NCI-H2196 treated with DMSO at 0.1 percent for 48 hours (cell line): ENCODE results near the gene SUN1.
A peak's percentile ranks its signal among the peaks of the same experiment; 100 is the strongest.
"Not testable (repeated sequence)": the region's sequence is repeated elsewhere in the genome, so short reads cannot be mapped to it uniquely, and the experiment has no call there.

Source experiments
- DNase-seq: peaks from one replicate; lab custom pipeline; 2025; ENCODE audit not compliant: unreplicated experiment; lab: John Stamatoyannopoulos, UW

Gene SUN1

DNA sequence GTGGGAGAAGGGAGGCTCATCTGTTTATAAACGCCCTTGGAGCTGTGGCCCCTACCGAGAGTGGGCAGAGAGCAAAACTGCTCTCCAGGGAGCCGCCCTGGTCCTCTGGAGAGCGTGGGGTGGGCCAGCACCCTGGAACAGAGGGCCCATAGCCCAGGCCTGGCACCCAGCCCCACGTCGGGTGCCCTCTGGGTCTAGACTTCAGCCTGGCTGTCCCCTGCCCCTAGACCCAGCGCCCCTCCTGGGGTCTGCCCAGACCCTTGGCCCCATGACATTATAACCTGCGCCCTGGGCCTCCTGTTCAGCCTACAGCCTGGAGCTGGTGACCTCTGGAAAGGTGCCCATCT is 68.7 kb downstream of the SUN1 start:
- no peak for DNase-seq

DNA sequence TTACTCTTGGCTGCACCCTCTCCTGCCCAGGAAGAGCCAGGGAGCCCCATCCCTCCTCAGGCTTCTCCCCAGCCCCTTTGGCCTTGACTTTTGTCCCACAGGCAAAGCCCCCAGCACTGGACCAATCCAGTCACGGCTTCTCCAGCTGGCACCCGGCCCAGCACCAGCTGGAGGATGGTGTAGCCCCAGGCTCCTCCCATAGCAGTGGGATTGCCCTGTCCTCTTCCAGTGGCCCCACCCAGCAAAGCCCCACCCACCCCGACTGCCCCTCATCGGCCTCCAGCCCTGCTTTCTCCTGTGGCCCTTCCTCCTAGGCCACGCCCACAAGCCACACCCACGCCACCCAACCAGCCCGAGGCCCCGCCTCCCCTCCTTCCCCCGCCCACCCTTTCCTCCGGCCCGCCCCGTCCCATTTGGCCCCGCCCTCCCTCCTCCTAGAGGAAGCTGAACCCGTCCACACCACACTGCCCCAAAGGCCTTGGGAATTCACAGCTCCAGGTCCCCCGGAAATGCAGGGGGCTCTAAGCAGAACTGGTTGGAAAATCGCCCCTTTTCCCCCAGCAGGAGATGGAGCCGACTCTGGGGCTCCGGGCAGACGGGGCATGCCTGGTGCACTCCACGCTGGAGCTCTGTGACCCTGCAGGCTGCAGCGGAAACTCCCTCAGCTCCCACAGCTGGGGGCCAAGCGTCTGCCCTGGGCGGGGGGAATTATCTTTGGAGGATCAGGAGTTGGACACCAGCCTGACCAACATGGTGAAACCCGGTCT is 69.3 kb downstream of the SUN1 start:
- DNase-seq: peak; percentile 82

DNA sequence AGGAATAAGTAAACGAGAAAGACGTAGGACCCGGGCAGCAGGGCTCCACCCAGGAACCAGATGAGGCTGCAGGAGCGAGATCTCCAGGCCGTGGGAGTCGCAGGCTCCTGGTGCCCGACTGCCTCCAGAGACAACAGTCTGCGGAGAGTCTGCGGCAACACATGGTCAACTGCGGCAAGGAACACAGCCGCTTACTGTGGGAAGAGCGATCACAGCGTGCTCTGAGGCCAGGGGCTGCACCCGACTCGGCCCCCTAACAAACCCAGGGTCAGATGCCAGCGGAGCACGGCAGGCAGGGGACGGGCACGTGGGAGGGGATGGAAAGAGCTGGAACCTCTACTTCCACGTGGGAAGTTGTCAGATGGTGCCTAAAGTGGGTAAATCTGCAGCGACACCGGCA is 70.7 kb downstream of the SUN1 start:
- no peak for DNase-seq

DNA sequence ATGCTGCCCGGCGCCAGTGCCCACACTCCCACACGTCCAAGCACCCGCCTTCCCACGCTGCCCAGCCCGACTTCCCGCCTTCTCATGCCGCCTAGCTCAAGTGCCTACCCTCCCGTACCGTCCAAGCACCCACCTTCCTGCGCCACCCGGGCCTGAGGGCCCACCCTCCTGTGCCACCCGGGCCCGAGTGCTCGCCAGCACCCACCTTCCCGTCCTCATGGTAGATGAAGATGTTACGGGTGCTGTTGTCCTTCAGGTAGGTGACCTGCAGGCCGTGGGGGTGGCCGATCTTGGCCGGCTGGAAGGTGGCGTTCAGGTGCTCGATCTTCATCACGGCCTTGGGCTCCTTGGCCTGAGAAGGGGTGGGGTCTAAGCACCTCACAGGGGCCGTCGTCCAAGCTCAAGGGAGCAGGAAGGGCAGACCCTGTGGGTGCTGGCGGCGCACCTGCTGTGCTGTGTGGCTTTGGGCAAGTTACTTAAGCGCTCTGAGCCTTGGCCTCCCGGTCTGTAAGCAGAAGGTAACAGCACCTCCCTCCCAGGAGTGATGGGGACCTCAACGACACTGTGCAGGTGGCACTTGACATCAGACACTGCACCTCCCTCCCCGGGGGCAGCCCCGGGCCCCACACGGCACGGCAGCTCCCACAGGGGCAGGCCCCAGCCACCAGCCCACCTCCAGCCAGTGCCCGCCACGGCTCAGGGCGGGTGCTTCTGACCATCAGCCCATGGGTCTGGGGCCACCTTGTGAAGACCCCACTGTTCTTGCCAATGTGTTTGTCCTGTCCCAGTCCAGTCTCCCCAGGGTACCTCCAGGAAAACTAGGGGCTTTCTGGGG is 71.9 kb downstream of the SUN1 start:
- no peak for DNase-seq

DNA sequence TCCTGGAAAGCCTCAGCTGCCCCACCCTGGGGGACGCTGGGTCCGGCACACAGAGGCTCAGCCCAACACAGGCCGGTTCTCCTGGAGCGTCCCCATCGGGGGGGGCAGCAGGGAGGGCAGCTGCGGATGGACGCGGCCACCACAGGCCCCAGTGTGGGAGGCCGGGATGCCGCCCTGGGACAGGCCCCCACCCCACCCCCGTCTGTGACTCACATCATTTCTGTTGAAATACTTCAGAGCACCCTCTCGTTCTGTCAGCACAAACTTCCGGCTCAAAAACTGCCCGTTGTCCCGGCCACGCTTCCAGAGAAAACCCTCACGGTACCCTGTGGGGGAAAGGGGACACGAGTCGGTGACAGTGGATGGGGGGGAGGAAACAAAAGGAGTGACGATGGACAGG is 72.6 kb downstream of the SUN1 start:
- DNase-seq: no peak

DNA sequence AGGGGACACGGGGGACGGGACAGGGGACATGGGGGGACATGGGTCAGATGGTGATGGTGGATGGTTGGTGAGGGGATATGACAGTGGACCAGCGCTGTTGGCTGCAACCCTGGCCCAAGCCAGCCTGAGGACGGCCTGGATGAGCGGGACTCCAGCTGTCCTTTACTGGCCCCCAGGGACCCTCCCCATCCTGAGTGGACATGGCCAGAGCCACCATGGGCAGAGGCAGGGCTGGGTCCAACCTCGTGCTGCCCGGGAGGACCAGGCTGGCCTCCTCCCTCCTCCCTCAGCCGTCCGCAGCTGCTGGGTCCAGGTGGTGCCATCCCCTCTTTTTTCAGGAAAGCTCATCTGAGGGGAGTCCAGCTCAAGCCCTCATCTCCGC is 74.5 kb downstream of the SUN1 start:
- no peak for DNase-seq

DNA sequence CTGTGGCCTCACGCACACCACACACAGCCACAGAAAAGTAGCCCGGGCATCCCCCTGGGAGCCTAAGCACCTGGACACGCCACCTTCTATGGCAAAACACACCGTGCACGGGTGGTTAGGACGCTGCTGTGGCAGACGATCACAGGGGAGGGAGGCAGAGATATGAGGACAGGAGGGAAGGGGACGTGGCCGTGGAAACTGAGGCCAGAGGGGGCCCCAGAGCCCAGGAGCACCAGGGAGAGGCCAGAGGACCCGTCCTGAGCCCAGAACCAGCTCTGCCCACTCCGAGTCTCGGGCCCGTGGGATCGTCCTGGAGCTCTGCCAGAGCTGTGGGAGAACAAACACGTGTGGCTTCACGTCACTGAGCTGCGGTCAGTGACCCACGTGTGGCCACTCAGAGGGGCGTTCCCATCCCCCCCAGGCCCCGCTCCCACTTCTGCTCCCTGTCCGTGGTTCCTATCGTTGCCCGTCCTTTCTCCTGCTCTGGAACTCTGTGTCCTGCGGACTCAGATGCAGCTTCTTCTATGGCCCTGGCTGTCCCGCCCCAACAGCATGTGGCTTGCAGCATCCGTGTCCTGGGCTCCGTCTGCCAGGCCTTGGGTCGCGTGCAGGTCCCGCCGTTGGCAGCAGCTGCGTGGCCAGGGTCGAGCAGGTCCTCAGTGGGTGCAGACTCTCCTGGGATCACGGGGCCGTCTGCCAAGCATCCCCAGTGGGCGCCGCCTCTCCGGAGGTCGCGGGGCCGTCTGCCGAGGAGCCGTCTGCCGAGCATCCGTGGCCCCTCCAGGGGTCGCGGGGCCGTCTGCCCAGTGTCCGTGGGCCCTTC is 75.1 kb downstream of the SUN1 start:
- no peak for DNase-seq

DNA sequence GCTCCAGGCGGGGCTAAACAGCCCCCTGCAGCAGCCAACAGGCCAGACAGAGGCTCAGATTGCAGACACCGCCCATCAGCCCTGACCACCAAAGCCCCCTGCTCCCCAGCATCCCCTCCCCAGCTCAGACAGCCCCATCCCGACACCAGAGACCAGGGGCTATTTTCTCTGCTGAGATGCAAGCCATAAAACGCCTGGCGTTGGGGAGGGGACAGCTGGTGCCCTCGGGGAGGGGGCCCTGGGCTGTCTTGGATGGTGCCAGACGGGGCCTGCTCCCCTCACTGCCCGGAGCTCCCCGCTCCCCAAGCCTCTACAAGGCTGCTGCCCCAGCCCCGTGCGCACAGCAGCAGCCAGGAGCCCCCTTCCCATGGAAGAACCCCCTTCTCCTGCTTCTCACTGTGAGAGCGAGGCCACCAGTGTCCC is 75.9 kb downstream of the SUN1 start:
- no peak for DNase-seq

DNA sequence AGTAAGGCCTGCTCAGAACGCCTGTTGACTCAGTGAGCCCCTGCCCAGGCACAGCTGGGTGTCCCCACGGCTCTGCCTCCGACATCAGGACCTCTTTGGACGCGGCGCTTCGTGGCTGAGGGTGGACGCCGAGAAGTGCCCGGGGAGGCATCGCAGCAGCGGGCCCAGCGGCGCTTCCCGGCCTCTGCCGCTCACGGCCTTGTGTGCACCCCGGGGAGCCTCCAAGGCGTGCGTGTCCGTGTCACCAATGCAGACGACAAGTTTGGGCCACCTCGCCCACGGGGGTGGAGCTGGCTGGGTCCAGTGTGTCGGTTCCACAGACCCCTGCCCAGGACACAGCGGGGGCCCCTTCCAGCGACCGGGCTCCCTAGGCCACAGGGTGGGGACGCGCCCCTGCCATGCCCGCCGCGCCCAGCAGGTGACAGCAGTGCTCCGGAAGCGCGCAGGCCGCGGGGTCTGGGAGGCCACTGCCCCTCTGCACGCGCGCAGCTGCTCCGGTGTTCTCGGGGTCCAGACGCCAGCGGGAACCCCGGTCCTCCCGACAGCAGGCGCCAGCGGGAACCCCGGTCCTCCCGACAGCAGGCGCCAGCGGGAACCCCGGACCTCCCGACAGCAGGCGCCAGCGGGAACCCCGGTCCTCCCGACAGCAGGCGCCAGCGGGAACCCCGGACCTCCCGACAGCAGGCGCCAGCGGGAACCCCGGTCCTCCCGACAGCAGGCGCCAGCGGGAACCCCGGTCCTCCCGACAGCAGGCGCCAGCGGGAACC is 76.5 kb downstream of the SUN1 start:
- DNase-seq: not testable (repeated sequence)

DNA sequence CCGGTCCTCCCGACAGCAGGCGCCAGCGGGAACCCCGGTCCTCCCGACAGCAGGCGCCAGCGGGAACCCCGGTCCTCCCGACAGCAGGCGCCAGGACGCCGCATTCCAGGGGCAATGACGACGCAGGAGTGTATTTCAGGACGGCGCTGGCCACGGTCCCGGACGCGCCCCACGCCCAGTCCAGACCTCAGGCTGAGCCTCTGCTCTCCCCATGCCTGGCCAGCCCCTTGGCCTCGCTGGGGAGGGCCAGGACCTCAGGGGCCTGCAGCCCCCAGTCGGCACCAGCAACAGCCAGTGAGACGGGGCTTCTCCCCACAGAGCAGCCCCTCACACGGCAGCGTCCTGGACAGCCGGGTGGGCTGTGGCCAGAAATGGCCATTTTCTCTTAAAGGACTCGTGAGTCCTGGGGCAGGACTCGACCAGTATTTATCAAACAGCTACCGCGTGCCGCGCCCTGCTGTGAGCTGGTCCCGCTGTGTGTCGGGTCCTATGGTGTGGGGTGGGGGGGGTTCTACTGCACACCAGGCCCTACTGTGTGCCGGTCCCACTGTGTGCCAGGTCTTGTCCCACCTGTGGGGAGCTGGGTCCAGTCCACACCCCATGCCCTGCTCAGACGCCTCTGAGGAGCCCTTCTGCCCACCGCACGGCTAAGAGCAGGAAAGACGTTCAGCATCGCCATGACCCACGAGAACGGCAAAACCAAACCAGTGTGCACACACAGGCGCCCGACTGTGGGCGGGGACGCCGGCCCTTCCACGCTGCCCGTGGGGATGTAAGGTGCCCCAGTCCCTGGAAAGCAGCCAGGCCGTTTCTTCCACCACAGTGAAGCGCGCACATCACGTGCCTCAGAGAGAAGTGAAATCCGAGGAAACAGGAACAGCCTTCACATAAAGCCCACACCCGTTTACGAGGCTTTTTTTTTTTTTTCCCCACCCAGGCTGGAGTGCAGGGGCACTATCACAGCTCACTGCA is 77.4 kb downstream of the SUN1 start:
- DNase-seq: no peak

DNA sequence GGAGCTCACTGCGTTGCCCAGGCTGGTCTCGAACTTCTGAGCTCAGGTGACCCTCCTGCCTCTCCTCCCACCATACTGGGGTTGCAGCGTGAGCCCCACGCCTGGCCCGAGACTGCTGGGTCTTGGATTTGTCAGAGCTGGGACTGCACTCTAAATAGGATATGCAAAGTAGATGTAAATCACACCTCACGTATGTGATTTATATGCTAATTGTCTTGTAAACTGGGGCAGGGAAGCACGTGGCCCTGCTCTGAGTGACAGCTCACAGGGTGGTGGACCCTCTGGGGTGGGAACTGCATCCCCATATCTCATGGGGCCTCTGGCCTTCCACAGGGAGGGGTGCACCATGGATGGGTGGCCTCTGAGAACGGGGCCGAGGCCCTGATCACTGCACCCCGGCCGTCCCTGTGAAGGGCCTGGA is 78.2 kb downstream of the SUN1 start:
- no peak for DNase-seq

DNA sequence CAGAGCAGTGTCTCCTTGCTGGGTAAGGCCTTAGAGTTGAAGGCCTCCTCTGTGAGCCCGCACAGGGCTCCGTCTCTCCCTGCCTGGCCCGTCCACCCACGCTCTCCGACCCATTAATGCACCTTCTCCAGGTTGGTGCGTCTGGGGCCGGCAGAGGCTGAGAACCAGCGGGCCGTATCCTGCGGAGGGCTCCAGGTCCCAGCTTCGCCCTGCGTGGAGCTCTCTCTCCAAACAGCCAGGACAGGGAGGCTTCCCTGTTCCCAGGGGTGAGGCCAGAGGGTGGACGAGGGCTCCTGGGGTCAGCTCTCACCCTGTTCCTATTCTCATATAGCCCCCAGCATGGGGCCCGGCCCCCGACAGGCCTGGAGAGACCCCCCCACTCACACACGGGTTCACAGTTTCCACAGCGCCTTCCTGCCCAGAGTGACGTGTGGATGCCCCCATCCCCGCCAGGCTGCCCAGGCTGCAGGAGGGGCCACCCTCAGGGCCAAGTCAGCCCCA is 78.7 kb downstream of the SUN1 start:
- DNase-seq: no peak

DNA sequence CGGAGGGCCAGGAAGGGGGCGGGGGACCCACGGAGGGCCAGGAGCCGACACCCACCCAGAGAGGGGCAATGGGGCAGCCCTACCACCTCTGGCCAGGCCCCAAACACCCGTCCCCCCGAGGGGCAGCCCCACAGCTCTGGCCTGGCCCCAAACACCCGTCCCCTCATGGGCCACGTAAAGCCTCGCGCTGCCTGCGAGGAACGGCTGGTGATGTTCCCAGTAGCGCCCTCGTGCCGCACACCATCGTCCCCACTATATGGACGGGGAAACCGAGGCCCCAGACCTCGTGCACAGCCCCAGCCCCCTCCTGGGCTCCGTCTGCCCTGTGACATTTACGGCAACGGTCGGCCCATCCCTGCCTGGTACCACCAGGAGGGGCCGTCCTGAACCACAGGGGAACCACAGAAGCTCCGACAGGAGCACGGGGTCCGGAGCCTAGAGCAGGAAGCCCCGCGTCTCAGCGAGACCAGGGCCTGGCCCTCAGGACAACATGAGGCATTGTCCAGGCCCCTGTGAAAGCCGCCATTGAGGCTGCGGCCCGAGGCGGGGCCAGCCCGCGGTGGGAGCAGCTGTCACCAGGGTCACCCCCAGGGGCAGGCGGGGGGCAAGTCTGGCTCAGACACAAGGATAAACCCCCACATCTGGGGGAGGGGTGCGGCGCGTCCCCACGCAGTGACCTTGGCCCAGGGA is 79.7 kb downstream of the SUN1 start:
- no peak for DNase-seq

DNA sequence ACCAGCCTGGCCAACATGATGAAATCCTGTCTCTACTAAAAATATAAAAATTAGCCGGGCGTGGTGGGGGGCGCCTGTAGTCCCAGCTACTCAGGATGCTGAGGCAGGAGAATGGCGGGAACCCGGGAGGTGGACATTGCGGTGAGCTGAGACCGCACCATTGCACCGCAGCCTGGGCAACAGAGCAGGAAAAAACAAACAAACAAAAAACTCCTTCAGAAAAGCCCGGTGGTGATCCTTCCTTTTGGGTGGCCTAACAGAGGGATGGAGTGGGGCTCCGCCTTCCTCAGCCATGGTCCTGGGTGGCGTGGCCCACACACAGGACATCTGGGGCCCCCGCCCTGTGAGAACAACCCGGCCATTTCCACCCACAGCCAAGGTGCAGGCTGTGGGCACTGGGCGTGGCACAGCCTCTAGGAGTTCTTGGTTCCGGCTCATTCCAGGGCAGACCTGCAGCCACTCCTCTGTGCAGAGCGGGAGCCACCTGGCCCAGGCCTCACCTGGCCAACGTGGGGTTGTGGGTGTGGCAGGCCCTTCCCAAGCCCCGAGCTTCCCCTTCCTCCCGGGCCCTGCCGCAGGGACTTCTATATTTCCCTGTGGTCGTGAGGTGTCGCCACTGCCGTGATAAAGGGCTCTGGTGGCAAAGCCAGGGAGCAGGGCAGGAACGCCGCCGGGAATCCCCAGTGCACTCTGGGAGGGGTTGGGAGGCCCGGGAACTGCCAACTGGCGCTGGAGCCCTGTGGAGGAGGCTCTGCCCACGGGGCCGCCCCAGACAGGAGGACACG is 81.7 kb downstream of the SUN1 start:
- no peak for DNase-seq

DNA sequence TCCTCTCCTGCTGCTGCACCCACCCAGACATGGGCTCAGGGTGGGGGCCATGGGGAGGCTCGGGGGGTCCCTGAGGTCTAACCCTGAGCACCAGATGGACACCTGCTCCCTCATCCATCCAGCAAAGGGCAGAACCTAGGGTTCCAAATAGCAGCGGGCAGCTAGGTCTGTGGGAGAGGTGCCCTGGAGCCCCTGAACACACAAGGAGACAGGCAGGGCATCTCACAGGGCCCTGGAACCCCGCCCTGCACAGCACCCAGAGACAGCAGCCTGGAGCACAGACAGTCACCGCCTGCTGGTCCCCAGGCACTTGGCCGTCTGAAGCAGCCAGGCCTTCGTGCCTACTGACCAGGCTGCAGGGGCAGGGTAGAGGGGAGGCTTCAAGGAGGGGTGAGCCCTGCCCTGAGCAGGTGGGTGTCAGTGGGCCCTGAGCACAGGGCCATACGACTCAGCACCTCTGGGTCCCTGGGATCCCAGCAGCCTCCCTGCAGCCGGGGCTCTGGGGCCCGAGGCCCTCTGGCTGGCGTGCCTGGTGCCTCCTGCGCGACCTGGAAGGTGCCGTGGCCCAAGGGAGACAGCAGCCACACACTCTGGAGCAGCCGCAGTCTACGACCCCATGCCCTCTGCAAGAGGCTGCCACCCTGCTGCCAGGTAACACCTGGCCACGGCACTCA is 82.4 kb downstream of the SUN1 start:
- no peak for DNase-seq

DNA sequence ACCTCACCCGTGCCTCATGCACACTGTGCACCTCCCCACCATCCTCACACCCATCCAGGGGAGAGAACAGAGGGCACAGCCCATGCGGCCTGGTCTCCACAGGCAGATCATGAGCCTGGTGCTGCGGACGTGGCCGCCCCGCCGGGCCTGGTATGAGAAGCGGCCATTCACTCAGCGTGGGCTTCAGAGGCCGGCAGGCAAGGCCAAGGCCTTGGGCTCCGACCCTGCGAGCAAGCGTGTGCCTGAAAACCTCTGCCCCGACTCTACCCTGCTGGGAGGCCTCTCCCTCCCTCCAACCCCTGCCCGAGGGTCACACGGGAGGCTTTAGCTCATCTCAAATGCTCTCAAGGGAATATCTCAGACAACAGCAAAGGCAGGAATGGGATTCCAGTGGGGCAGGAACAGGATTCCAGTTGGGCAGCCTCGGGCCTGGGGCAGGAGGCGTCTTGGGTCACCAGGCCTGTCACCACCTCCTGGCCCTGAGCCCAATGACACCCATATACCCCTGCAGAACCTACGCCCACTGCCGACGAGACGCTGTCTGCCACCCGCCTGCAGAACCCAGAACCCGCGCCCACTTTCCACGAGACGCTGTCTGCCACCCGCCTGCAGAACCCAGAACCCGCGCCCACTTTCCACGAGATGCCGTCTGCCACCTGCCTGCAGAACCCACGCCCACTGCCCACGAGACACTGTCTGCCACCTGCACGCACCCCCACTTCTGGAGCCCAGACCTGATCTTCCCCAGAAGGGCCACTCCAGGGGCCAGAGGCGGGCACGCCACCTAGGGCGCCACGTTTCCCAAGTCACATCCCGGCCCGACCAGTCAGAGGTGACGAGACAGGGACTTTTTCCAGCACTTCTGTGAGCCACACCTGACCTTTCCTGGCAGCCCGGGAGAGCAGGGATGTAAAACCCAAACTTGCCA is 83.3 kb downstream of the SUN1 start:
- DNase-seq: no peak
